Measurements from ENCODE around the gene PRSS8.
"Not testable (repeated sequence)": the region's sequence is repeated elsewhere in the genome, so short reads cannot be mapped to it uniquely, and the experiment has no call there.

PRSS8 gene

DNA sequence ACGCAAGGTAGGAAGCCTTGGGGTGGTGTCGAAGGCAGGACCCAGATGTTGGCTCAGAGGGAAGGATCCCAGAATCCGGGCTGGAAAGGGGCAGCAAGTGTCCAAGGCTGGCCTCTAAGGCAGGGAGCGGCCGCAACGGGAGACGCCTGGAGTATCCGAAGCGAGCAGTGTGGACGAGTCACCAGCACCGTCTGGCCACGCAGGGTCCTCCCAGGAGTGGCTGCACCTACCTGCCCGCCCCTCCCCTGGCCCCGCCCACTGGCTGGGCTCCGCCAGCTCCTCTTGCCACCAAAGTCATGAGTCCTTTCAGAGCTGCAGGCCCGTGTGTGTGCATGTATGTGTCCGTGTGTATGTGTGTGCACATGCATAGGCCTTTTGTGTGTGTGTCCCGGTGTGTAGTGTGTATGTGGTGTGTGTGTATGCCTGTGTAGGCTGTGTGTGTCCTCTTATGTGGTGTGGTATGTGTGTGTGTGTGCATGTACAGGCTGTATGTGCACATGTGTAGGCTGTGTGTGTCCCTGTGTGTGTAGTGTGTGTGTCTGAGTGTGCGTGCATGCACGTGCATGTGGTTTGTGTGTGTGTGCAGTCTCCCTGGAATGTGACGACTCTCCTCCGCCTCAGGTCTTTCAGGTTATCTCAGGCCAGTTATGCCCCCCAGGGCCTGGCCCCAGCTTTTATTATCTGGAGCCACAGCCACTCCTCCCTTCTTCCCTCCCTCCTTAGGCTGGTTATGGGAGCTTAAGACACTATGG, at the start of gene PRSS8:
Gene PRSS8, minus strand, starts transcription at position 193 of the 752 bp plus-strand sequence. CDS start 229 bp downstream, outside the sequence.
- no peak for DNase-seq (ENCODE audit: low read depth)

DNA sequence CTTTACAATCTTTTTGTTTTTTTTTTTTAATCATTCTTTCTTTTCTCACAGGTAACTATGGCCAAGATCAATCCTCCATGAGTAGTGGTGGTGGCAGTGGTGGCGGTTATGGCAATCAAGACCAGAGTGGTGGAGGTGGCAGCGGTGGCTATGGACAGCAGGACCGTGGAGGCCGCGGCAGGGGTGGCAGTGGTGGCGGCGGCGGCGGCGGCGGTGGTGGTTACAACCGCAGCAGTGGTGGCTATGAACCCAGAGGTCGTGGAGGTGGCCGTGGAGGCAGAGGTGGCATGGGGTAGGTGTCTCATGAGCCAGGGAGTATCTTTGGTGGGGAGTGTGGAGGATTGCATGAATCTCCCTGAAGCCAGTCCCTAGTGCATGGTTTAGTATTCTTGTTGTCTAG, 49.4 kb upstream of the PRSS8 start:
- no peak for DNase-seq (ENCODE audit: low read depth)

DNA sequence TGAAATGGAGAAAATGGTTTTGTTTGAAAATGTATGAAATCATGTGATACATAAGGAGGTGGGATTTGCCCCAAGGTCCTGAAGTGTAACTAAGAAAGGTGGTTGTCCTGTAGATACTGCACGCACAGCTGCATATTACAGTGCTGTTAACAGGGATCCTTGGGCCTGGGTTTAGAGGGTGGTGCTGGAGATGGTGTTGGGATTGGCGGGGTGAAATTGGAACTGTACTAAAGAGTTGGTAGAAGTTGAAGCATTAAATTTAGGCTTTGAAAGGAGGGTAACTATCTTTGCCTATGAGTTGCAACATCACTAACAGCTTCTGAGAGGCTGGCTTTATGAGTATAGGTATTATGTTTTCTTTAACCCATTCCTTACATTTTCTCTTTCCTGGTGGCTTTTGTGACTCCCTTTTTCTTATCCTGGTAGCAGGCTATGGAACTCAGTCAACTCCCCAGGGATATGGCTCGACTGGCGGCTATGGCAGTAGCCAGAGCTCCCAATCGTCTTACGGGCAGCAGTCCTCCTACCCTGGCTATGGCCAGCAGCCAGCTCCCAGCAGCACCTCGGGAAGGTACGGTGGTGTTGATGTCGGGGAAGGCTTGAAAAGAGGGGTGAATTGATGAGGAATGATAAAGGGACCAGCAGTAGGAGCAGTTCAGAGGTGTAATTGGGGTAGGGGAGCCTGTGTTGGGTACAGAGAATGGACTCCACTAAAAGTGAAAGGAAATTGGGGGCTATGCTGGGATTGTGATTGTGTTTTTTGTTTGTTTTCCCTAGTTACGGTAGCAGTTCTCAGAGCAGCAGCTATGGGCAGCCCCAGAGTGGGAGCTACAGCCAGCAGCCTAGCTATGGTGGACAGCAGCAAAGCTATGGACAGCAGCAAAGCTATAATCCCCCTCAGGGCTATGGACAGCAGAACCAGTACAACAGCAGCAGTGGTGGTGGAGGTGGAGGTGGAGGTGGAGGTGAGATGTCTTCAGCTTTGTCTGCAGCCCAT, 48.2 kb upstream of the PRSS8 start:
- DNase-seq (ENCODE audit: low read depth): no peak

DNA sequence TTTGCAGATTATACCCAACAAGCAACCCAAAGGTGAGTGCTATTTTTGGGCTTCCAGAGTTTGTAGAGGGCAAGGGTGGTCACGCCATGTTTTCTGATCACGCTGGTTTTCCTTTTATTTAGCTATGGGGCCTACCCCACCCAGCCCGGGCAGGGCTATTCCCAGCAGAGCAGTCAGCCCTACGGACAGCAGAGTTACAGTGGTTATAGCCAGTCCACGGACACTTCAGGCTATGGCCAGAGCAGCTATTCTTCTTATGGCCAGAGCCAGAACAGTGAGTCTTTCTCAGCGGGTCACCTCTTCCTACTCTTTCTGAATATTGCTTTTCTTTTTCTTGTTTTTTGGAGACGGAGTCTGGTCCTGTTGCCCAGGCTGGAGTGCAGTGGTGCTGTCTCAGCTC, 46.9 kb upstream of the PRSS8 start:
- peak; percentile 17 for DNase-seq (ENCODE audit: low read depth)

DNA sequence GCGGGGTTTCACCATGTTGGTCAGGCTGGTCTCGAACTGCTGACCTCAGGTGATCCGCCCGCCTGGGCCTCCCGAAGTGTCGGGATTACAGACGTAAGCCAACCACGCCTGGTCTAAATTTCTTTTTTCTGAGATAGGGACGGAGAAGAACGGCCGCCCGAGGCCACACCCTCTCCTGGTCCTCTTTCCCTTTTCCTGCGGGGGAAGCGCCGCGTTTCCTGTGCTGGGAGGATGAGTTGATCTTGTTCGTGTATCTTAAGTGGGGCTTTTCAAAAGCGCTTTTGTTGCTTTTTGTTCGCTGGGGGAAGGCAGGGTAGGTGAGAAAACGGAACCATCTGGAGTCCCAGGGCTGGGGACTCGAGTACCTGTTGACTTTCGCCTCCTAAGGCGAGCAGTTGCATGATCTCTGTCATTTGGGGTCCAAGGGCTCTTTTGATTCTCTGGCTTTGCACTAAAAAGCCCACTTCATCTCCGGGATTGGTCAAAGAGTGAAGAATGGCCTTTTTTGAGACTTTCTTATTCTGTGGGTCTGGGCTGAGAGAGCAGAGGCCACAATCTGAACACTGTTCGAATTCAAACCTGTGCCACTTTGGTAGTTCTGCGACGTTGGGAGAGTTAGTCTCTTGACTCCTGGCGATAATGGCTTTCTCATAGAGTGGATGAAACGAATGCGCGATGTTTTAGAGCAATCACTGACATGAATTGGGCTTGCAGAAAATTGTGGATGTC, 45.7 kb upstream of the PRSS8 start:
- DNase-seq (ENCODE audit: low read depth): peak; percentile 67

DNA sequence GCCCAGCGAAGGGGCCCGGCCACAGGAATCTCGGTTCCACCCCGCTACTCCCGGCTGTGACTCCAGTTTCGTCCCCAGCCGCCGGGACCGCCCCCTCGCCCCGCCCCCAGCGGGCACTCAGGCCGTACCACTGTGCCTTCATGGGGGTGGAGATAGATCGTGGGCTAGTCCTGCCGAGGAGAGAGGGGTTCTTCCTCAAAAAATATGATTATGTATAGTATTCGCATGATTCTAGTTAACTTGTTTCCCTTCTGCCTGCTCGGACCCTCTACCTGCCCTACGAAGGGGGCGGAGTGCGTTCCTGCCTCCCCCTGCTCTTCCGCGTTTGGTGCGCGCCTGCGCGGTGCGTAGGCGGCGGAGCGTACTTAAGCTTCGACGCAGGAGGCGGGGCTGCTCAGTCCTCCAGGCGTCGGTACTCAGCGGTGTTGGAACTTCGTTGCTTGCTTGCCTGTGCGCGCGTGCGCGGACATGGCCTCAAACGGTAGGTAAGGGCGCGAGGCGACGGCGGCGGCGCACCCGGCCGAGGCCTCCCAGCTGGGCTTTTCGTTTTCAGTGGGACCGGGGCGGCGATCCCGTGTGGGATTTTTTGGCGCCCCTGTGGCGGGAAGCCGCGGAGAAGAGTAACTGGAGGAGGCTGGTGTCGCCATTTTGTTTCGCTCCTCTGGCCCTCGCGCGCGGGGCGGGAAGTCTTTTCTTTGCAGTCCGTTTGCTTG, 44.4 kb upstream of the PRSS8 start, which contains the start of gene FUS:
Gene FUS, plus strand, starts transcription at position 393 of the 713 bp plus-strand sequence. Its CDS starts 76 bp downstream, at position 469.
- peak; percentile 86 for DNase-seq (ENCODE audit: low read depth)

DNA sequence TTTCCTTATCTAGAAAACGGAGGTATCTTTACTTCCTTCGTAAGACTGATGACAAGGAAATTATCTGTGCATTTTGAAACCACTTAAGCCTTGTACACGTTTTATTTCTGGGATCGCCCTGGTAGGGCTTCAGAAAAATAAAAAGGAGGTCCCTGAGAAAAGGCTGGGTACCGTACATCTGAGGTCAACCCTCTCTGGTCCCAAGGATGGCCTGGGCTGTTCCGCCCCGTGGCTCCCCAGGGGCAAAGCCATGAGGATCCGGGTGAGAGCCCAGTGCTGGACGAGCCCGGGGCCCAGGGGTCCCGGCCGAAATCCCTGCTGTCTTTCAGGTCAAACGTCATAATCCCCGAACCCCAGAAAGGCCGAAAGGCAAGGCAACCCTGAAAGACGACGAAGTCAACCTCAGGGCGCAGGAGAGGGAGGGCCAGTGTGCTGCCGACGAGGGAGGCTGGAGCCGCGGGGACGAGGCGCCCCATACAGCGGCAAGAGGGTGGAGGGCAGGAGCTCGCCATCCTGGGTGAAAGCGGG, 43.8 kb upstream of the PRSS8 start:
- no peak for DNase-seq (ENCODE audit: low read depth)

DNA sequence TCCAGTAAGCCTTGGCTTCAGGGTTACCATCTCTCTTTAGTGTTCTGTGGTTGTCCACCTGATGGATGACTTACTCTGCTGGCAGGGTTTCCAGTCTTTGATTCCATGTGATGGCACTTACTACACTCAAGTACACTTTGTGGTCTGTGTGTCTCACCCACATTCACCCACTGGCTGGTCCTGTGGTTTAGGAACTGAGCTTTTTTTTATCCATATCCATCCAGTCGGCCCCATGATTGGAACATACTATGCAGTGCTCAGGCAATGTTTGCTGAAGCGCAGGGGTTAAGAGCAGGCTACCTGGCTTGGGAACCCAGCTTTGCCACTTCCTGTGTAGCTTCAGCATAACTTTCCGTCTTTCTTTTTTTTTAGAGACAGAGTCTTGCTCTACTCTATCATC, 41.6 kb upstream of the PRSS8 start:
- no peak for DNase-seq (ENCODE audit: low read depth)

DNA sequence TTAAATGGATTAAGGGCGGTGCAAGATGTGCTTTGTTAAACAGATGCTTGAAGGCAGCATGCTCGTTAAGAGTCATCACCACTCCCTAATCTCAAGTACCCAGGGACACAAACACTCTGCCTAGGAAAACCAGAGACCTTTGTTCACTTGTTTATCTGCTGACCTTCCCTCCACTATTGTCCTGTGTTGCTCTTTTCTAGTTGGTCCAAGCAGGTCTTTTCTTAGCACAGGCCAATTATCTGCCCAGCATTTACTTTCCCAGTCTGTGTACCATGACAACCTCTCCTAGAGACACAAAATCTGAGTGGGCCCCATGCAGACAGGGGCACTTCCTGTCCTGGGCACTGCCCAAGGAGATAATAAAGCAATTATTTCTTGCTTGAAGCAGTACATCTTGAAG, 34.5 kb upstream of the PRSS8 start:
- not testable (repeated sequence) for DNase-seq (ENCODE audit: low read depth)

DNA sequence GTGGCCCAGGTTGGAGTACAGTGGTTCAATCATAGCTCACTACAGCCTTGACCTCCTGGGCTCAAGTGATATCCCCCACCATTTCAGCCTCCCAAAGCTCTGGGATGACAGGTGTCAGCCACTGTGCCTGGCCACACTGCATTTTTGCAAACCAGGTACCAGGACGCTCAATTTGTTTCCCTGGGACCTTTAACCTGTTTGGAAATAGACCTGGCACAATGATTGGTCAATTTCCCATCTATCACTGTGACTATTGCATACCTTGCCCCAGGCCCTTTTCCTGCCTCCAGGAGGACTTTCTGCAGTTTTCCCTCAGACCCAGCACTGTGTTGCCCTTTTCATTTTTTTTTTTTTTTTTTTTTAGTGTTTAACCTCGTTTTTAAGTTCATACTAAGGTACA, 33.3 kb upstream of the PRSS8 start:
- DNase-seq (ENCODE audit: low read depth): no peak

DNA sequence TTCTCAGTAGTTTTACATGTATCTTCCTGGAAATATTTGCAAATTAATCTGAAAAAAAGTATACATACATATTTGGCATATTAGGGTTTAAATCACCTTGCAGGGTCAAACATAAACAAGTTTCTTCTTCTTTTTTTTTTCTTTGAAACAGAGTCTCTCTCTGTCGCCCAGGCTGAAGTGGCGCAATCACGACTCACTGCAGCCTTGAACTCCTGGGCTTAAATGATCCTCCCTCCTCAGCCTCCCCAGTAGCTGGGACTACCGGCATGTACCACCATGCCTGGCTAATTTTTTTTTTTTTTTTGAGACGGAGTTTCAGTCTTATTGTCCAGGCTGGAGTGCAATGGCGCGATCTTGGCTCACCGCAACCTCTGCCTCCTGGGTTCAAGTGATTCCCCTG, 31.8 kb upstream of the PRSS8 start:
- DNase-seq (ENCODE audit: low read depth): no peak

DNA sequence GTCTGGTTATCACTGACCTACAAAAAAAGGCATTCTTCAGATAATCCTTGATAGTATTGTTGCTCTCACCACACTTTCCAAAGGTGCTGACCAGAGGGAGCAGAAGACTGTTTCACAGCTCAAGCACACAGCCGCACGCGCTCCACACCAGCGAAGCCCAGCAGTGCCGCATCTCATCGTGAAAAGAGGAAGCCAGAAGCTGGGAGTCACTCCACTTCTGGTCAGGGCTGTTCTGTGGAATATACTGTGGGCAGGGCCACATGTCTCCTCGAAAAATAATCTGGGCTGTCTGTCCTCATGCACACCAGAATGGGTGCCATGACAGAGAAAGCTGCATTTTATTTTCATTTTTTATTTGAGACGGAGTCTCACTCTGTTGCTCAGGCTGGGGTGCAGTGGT, 21.6 kb upstream of the PRSS8 start:
- peak; percentile 5 for DNase-seq (ENCODE audit: low read depth)

DNA sequence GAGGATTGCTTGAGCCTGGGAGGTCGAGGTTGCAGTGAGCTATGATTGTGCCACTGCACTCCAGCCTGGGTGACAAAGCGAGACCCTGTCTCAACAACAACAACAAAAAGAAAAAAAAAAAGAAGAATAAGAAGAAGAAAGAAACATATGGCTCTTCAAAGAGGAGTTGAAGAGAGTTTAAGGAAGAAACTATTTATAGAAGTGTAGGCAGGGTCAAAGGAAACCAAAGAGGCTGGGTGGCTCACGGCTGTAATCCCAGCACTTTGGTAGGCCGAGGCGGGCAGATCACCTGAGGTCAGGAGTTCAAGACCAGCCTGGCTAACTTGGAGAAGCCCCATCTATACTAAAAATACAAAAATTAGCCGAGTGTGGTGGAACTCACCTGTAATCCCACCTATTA, 15.4 kb upstream of the PRSS8 start:
- DNase-seq (ENCODE audit: low read depth): not testable (repeated sequence)

DNA sequence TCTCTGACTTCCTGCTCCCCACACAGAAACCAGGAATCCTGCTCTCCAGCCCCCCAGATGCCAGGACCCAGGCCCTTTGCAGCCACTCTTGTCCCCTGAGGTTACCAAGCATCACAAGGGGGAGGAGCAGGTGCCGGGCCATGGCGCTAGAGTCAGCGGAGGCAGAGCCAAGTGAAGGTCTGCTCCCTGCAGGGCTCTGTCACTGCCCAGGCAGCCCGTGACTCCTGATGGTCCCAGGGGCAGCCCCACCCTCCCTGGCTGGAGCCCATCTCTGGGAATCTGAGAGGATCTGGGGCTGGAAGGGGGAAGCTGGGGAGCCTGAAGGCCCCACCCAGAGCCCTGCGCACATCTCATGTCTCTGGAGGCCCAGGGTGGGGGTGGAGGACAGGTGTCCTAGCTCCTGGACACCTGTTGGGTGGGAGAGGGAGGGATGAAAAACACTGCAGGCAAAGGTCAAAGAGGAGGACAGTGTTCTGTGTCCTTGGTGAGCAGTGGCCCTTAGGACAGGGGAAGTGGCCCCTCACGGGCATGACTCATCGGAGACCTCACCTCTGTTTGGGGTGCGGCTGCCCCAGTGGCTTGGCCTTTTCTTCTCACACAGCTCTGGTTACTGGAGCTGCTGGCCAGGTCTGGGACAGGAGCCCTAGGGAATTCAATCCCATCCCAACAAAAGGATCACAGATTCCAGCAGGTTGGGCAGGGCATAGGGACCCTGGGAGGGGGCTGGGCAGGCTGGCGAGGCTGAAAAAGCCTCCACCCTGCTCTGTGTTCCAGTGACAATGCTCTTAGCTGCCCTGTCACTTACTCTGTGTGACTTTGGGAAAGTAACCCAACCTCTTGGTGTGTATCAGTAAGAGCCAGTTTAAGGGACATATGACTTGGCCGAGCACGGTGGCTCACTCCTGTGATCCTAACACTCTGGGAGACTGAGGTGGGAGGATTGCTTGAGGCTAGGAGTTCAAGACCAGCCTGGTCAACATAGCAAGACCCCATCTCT, 14.7 kb upstream of the PRSS8 start, which contains the start of gene PRSS36:
Gene PRSS36, minus strand, starts transcription at position 173 of the 997 bp plus-strand sequence. Its CDS starts 31 bp downstream, at position 142.
- no peak for DNase-seq (ENCODE audit: low read depth)

DNA sequence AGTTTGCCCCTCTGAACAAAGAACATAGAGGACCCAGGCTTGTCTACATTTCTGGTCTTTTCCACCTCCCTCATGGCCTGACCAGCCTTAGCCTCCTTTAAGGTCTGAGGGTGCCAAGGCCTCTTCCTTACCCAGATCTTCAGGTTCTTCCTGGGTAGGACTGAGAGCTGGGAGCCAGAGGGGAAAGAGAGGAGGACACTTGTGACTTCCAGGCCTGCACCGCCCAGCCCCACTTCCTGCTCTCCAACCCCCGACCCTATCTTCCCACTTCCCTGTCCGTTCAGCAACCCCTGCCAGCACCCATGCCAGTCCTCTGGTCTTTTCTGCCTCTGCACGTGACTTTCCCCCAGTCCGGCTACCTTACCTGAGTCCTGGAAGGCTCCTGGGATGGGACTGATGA, 13.8 kb upstream of the PRSS8 start:
- DNase-seq (ENCODE audit: low read depth): no peak

DNA sequence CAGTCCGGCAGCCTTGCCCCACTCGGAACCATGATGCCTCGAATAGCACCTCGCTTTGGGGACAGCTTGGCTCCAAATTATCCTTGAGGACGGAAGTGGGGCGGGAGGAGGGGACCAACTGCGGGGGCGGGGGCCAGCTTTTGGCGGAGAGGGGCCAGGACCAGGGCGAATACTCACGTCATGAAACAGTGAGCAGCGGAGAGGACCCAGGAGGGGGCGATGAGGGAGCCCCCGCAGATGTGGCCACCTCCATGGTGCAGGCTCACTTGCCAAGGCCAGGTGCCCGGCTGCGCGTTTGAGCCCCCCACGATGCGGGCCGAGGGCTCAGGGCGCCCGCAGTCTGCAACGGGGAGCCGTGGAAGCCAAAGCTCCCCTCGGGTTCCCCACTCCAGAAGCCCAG, 13.4 kb upstream of the PRSS8 start:
- no peak for DNase-seq (ENCODE audit: low read depth)

DNA sequence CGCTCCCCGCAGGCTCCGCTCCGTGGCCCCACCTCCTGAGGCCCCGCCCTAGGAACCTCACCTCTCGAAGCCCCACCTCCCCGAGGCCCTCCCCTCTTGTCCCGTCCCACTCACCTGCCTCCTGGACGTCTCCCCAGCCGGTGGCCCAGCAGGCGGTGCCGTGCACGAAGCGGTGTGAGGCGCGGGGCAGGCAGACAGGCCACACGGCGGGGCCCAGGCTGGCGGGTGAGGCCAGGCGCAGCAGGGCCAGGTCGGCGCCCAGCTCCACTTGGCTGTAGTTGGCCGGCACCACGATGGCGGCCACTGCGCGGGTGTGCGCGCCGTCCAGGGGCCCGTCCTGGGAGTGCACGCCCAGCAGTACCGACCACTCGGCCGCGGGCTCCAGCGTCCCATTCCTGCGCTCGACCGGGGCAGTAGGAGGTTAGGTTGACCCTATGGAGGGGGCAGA, 12.8 kb upstream of the PRSS8 start:
- DNase-seq (ENCODE audit: low read depth): no peak

DNA sequence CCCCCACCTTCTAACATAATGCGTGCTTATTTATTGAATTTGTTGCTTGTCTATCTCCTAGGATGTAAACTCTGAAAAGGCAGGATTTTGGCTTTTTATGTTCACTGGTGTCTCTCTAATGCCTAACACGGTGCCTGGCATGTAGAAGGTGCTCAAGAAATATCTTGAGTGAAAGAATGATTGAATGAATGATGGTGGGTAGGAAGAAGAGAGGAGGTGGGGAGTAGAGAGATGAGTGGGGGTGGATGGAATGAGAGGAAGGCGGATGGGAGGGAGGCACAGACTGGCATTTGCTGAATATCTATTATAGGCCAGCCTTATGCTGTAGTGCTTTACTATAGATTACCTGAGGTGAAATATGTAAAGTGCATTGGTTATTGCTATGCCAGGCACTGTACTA, 12.0 kb upstream of the PRSS8 start:
- DNase-seq (ENCODE audit: low read depth): no peak

DNA sequence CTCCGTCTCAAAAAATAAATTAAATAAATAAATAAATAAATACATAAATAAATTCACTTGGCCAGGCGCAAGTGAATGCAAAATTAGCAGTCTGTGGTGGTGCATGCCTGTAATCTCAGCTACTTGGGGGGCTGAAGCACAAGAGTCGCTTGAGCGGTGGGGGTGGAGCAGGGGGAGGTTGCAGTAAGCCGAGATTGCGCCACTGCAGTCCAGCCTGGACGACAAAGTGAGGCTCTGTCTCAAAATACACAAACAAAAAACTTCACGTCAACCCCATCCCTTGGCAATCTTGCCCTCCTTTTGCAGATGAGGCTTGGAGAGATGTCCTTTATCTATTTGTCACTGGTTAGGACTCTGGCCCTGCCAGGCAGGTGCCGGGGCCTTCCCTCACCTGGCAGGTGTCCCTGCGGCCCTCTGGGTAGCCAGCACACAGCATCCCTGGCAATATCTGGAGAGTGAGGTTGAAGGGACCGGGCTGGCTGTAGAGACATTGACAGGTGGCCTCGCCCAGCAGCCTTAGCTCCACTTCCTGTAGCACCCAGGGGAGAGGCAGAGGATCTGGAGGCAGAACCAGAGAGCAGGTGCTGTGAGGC, 10.0 kb upstream of the PRSS8 start:
- no peak for DNase-seq (ENCODE audit: low read depth)
